ENCODE data around the gene DNAJB12.
A peak's percentile ranks its signal among the peaks of the same experiment; 100 is the strongest.

DNAJB12 gene

DNA sequence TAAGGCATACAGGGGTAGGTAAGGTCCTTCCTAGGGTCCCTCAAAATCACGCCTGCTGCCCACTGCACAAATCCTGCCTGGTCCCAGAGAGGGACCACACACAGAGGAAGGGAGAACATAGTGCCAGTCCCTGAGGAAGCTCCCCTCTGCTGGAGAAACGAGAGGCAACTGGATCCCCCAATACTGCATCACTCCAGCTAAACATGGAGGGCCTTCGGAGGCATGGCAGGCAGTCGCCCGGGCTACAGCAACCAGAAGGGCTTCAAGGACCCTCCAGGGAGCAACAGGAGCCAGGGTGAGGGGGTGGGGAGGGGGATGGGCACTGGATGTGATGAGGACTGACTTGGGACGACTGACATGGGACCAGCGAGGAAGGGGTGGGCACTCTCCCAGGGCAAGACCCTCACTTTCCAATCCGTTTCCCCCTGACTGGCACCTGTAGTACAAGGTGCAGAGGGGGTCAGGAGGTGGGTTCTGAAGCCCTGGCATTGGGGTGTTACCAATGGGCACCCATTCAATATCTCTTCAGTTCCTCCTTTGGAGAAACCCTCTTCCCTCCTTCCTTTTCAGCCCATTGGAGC is 59.3 kb downstream of the DNAJB12 start:
- no peak for DNase-seq (ENCODE audit: low spot score)

DNA sequence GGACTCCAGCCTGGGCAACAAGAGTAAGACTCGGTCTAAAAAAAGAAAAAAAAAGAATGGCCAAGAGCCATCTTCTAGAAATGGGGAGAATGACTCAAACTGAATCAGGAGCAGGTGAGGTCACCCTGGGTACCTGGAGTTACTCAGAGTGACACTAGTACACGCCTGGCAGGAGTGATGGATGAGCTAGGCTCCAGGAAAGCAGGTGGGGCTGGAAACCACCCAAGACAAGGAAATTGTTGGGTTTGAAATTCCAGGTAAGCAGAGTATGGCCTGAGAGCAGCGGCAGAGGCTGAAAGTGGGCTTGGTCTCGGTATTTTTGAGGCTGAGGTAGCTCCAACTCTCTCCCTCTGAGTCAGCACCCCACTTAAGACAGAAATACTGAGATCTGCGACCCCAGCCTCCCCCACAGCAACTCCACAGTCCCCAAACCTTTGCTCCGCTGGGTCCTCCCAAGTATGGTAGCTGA is 62.5 kb downstream of the DNAJB12 start:
- no peak for DNase-seq (ENCODE audit: low spot score)

DNA sequence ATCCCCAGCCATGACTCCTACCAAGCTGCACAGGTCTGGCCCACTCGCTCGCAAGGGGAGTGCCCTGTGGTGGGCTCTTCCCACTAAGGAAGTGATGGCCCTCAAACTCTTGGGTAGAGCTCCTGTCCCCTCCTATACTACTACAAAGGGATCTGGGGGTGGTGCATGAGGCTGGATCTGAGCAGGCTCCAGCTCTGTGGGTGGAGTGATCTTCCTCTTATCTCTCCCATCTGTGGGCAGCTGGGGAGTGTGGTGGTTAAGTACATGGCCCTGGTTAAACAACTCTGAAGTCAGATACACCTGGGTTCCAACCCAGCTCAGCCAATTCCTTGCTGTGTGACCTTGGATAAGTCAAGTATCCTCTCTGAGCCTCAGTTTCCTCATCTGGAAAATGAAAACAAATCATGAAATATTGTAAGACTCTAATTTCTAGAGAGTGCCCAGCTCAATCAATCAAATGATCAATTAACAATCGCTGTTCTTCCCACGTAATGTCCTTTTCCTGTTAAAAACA is 63.6 kb downstream of the DNAJB12 start:
- peak; percentile 63 for DNase-seq (ENCODE audit: low spot score)

DNA sequence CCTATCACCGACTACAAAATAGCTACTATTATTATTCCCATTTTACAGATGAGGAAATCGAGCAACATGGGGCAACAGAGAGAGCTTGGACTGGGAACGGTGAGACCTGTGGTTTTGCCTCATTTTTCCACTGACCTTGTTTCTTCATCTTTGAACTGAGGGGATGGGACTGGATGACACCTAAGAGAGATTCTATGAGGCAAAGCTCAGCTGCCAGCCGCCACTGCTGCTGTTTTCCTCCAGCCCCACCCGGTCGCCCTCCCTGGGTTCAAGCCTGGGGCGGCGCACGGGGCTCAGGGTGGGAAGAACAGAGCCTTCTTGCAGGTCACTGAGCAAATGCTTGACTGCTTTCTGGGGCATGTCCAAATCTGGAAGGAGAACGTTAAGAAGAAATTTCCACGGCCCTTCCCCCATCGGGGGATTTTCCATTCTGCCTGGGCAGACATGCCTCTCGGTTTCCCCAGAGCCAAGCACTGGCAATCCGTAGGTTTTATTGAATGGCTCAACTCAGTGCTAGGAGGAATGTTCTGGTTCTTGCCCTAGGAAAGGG is 68.7 kb downstream of the DNAJB12 start:
- no peak for DNase-seq (ENCODE audit: low spot score)

DNA sequence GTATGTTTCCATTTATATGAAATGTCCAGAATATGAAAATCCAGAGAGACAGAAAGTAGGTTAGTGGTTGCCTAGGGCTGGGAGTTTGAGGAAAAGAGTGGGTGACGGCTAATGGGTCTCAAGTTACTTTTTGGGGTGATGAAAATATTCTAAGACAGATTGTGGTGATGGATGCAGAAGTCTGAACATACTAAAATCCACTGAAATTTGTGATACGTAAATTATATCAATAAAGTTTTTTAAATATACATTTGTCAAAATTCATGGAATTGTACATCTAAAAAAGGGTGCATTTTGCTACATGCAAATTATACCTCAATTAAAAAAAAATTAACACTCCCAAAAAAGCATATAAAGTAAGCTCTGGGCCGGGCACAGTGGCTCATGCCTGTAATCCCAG is 71.6 kb downstream of the DNAJB12 start:
- no peak for DNase-seq (ENCODE audit: low spot score)

Data from hematopoietic multipotent progenitor cell treated with erythropoietin and hydrocortisone succinate and interleukin-3 and kit ligand, for 15 days (in vitro differentiated cells).